ENCODE measurements around the gene DEPDC1B.
"Not testable (repeated sequence)": the region's sequence is repeated elsewhere in the genome, so short reads cannot be mapped to it uniquely, and the experiment has no call there.

DEPDC1B gene

DNA sequence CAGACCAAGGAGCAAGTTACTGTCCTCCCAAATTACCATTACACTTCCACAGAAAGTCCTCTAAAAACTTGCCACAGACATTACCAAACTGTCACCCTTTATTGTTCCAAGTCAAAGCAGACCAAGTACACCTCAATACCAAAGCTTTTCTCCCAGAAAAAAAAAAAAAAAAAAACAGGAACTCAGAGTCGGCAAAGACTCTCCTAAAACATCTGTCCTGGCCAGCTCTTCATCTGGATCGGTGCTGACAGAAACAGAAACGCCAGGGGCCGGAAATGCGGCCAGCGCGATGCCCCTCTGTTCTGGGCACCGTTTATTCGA lies 718 bp downstream of the DEPDC1B start:
- no peak for DNase-seq (ENCODE audit: low spot score)

DNA sequence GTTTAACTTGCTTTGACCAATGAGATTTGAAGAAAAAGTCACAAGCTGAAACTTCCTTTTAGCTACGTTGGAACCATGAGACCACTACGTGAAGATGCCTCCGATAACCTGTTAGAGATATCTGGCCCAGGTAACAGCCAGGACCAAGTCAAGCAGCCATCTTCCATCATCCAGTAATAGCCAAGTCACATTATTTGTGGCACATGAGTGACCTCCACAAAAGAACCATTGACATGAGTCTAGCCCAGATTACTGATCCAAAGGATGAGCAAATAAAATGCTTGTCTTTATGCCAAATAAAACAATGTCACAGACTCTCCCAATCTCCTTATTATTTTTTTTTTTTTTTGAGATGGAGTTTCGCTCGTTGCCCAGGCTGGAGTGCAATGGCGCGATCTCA lies 1.6 kb downstream of the DEPDC1B start:
- no peak for DNase-seq (ENCODE audit: low spot score)

DNA sequence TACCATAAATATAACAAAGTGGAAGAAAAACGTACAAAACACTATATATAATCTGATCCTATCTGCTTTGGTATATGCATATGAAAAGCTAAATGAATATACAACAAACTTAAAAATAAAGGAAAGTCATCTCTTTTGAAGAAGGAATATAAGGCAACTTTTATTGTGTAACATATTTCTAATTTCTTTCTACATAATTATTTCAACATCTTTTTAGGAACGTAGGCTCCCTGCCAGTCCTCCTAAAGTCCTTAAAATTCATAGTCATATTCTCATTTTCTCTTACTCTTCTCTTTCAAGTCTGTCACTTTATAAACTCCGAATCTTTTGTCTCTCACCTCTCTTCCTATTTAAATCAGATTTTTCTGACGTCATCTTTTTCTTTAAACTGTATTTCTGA lies 9.6 kb downstream of the DEPDC1B start:
- DNase-seq (ENCODE audit: low spot score): no peak

DNA sequence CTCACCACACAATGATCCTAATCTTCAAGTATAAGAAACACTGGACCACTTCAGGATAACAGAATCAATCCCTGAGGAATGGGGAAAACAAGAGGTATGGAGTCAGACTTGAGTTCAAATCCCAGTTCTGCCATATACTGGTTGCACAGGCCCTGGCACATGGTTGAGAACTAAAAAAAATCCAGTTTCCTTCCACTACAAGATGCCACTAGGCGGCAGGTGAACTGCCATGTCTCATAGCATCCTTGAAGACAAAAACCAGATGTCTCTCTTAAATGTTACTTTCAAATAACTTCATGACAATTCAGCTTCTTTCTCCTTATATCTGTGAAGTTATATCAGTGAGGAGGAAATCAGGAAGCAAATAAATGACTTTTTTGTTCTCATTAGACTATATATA lies 11.0 kb downstream of the DEPDC1B start:
- no peak for DNase-seq (ENCODE audit: low spot score)

DNA sequence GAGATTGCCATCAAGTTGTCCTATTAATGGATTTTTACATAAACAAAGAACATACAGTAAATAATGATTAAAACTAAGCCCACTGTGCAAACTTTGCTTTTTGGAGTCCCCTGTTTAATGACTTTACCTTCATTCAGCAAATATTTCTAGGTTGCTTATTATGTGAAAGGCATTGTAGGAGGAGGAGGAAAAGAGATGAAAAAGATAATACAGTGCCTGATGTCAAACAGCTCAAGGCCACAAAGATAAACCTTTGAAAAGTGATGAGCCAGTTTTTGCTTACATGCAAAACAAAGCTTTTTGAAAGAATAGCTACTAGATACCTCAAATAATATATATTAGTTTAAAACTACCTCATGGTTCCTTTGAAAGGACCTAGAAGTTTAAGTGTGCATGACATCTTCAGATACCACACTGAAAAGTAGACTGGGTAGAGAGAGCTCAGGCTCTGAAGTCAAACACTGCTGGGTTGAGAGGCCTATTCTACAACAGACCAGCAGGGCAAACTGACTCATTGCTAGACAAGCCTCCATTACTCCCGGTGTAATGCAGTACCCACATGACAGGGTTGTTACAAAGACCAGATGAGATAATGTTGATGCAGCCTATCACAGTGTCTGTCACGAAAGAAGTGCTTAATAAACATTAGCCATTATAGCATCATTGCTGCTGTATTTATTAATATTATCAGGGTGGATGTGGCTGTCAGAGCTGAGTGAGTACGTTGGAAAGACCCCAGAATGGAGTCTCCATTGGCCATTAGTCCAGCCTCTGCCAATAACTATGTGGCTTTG lies 11.8 kb downstream of the DEPDC1B start:
- DNase-seq (ENCODE audit: low spot score): peak; percentile 50

DNA sequence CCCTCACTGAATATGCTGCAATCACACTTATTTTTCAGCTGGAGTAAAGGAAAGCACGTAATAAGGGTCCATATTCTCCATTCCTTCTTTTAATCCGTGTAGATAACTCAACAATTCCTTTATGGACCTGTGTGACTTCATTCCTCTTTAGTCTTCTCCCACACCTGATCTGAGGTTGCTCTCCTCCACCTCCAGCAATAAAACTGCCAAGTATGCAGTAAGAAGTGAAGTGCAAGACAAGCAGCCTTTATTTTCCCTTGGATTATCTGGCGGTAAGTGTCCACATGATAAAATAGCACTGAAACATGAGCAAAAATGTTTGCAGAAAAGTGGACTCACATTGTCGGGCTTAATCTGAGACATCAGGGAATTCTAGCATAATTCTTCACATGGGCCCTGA lies 13.8 kb downstream of the DEPDC1B start:
- DNase-seq (ENCODE audit: low spot score): no peak

DNA sequence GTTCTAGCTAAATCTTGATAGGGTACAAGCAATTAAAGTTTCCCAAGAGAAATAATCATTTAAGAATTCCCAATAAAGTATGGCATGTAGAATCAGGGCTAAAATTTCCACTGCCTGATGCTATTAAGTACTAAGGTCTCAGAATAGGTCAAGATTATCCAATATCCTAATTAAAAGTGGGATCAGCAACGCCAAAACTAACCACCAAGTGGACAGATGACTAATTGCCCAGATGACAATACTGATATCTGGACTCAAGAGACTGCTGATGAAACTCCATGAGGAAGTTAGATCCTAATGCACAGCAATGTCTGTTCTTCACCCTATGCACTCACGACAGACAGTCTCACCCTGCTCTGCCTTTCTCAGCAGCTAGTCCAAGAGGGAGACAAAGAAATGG lies 14.3 kb downstream of the DEPDC1B start:
- DNase-seq (ENCODE audit: low spot score): no peak

DNA sequence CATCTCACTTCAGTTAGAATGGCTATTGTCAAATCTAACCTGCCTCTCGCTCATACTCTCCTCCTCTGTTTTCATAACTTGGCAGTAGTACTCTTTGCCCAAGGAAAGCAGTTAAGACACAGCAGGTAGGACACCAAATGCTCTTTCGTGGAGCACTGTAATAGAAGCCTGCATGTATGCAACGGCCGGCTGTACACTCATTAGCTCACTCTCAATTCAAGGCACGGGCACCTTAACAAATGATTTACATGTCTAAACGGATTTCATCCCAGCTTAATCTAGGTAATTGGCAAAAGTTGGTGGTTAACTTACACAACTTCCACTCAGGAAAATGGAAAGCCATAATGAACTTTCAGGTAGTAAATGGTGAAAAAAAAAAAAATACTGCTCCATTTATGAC lies 14.9 kb downstream of the DEPDC1B start:
- no peak for DNase-seq (ENCODE audit: low spot score)

DNA sequence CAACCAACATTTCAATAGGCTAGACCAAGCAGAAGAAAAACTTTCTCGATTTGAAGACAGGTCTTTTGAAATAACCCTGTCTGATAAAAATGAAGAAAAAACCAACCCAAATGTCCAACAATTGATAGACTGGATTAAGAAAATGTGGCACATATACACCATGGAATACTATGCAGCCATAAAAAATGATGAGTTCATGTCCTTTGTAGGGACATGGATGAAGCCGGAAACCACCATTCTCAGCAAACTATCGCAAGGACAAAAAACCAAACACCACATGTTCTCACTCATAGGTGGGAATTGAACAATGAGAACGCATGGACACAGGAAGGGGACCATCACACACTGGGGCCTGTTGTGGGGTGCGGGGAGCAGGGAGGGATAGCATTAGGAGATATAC lies 18.0 kb downstream of the DEPDC1B start:
- not testable (repeated sequence) for DNase-seq (ENCODE audit: low spot score)

DNA sequence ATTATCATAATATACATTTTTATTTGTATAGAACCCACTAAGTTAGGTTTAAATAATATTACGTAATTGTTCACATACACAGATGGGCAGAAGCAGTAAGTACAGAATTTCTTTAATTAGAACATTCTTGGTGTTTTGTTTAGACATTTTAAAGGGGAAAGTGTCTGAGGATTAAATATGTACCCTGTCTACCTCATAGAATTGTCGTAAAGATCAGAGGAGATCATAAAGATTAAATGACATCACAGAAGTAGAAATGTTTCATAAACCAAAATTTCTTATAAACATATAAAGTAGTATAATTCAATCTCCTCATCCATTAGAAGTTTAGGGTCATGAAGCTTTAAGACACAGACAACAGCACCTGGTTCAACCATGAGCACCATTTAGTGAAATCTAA lies 20.1 kb downstream of the DEPDC1B start:
- DNase-seq (ENCODE audit: low spot score): no peak

DNA sequence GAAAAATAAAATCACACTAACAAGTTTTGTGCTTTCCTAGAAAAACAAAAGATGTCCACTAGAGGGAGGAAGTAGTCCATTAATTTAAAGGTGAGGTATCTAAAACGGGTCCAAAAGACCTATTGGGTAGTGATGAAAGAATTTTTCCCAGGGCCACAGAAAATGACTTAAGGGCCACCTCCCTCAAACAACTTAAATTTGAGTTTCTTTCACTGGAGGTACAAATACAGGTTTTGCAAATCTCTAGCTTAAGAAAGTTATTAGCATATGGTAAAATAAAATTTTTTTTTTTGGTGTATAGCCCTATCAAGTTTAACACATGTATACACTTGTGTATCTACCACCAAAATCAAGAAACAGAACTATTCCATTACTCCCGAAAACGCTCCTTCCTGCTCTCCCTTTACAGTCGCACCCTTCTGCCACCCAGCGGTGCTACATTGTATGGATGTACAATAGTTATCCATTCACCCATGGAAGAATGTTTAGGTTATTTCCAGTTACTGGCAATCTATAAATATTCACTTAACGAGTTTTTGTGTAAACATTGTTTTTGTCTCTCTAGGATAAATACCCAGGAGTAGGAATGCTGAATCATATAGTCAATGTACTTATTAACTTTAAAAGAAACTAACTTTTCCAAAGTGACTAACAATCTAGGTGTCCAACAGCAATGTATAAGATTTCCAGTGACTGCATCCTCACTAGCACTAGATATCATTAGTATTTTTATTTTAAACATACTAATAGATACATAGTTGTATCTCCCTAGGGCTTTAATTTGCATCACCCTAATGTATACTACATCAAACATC lies 21.9 kb downstream of the DEPDC1B start:
- peak; percentile 52 for DNase-seq (ENCODE audit: low spot score)

DNA sequence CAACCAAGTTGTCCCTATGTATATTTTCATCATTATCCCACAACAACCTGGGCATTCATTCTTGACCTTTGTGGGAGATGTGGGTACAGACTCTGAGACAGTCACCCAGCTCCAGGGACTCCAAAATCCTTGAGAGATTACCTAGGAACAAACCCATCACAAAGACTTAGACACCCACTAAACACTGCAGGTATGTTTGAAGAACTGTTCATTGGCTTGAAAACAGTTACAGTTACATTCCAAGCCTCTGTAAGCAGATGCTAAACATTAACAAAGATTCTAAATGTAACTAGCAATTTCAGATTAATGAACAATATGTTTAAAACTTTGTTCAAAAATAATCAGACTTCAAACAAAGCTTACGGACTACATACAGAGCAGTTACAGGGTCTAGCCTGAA lies 24.7 kb downstream of the DEPDC1B start:
- no peak for DNase-seq (ENCODE audit: low spot score)

DNA sequence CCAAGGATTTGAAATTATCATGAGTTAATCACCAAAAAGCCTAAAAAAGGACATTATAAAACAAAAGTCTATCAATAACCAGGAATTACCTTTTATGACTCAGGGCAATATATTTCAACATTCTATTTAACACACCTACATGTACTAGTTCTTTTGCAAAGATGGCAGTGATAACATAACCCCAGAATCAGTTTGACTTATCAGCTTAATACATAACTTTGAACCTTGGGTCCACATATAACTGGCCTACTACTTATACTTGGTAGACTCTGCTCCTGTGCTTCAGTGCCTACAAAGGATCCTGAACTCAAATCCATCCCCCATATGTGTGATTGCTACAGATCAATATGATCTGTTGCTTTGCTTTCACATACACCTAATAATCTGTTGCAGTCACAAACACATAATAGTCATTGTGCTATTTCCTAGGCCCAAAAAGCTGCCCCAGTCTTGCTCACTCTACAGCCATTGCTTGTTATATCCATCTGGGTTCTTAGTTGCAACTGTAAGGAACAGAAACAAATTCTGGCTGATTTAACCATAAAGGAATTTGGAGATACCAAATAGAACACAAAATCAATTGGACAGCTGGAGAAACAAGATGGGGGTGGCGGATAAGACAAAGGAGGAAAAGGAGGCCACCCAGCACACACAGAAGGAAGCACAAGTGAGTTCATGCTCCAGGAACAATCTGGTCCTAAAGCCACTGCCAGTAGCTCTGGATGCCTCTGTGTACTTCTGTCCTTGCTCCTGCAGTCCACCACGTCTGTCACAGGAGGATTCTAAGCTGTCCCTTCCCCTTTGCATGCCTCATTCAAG lies 25.5 kb downstream of the DEPDC1B start:
- DNase-seq (ENCODE audit: low spot score): no peak

DNA sequence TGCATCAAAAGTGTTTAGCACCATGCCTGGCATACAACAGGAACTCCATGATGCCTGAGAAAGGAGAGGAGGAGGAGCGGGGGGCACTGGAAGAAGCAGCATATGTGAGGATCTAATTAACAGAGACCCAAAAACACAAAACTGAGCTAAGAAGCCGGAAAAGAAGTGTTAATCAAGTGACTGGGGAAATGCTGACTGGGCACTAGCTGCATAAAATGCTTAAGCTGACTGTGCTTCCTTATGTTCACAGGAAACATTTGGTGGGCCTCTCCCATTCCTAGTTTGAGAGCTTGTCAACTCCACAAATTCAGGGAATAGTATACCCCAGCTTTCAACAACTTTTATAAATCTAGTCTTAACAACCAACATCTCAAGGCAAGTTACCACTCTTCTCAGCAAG lies 26.6 kb downstream of the DEPDC1B start:
- DNase-seq (ENCODE audit: low spot score): no peak

DNA sequence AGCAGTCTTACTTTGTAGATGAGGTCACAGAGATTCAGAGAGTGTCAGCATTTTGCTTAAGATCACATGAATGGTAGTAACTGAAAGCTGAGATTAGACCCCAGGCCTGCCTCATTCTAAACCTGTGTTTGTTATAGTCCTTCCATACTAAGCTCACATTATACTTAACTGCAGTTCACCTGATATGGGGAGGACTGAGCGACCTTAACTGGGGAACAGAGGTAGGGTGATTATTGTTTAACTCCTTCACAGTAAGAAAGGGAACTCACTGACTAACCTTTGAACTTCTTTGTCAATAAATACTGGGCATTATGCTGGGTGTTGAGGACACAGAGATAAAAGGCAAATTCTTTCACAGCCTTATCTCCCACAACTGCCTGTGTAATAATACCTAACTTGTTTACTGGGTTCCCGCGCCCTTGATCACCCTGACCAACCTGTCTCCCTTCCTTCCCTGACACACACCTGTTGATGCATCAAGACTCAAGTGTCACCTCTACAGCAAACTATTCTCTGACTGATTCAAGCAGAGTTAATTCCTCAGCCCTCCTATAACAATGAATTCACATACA lies 27.2 kb downstream of the DEPDC1B start:
- DNase-seq (ENCODE audit: low spot score): no peak

DNA sequence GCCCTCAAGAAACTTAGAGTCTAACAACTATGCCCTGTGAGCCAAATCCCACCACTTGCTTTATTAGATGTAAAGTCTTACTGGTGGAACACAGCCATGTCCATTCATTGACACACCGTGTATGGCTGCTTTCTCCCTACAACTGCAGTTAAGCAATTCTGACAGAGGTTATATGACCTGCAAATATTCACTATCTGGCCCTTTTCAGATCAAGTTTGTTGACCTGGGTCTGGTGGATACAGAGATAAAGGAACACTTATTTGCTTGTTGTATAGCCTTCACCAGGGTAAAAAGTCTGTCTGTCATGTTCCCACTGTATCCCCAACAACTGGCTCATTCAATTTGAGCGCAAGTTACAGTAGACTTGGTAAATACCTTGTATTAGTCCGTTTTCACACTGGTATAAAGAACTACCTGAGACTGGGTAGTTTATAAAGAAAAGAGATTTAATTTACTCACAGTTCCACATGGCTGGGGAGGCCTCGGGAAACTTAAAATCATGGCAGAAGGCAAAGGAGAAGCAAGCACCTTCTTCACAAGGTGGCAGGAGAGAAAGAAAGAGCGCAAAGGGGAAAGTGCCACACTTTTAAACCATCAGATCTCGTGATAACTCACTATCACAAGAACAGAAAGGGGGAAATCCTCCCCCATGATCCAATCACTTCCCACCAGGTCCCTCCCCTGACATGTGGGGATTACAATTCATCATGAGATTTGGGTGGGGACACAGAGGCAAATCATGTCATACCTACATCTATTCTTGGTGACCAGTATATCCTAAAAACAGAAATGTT lies 27.9 kb downstream of the DEPDC1B start:
- no peak for DNase-seq (ENCODE audit: low spot score)

DNA sequence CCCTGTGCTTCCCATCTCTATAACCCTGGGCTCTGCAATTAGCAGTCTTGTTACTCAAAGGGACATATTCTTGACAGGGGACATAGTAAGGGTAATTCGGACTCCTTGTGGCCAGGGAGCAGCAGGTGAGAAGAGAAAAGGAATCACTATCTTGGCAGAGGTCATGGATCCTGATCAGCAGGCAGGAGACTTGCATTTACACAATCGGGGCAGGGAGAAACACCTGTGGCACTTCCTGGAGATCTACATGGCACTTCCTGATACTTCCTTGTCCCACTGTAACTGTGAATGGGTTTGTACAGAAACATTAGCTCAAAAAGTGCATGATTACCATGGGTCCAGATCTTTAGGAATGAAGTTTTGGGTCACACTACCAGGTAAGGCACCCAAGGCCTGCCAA lies 29.2 kb downstream of the DEPDC1B start:
- no peak for DNase-seq (ENCODE audit: low spot score)

DNA sequence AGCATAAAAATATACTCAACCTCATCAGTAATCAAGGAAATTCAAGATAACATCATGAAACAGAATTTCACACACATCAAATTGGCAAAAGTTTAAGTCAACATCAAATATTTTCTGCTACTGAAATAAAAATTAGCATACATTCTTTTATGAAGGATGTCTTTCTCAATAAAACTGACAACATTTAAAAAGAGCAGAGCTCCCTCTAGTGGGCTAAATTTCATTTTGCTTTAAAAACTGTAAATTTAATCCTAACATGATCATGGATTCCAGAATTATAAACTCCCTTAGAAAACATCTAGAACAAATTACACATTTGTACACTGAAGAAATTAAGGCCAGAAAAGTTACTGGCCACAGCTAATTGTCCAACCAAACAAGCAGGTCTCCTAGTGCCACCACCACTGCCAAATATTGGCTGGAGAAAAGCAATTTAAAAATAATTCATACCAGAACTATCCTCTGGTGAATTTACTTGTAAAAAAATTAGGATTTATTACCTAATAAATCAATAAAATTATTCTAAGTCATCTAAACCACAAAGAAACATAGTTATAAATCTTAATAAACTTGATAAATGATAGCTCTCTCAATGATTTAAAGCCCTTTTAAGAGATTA lies 31.2 kb downstream of the DEPDC1B start:
- peak; percentile 49 for DNase-seq (ENCODE audit: low spot score)

DNA sequence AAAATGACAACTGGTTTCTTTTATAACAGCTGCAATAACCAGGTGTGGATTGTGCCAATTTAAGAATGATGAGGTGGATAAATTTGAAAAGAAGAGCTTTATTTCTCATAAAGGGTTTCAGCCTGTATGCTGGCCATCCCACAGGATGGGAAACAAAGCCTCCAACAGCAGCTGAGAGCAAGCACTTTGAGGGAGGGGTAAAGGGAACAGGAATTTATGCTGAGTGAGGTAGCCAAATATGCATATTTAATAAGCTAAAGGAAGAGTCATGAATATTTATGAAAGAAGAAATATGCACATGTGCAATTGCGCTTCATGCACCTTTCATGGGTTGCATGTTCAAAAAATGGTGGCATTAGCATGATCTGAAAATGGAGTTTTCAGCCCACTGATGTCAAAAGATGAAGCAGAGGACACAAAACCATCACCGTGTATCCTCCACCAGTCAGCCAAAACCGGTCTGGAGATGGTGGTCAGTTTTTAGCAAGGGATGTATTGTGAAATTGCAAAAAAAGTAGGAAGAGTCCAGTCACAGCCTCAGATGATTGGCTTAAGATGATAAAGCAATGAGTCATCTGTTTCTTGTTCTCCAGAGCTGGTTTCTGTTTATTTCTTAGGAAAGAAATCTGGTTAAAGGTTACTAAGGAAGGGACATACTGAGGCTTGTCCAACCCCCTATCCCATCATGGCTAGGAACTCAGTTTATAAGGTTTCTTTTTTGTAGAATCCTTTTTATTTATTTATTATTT lies 47.9 kb downstream of the DEPDC1B start:
- no peak for DNase-seq (ENCODE audit: low spot score)

DNA sequence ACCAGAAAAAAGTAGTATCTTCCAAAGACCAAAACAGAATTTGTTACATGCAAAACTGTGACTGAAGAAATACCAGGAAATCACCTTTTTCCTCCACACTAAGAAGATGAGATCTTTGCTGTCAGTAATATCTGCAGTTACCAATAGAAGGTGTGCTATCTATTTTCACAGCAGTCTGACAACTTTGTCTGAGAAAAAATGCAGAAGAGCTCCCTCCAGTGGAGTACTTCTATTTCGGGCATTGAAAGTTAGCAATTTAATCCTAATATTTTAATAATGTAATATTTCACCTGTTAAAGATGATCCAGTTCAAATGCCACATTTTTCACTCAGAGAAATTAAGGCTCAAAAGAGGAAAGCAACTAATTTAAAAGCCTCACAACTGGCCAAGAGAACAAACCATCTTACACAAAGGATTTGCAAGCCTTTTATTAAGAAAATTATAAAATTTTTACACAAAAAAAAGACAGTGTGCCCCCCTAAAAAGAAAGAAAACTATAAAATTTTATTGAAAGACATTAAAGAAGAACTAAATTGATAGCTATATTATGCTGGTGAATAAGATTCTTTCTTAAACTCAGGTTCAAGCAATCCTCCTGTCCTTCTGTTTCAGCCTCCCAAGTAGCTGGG lies 50.6 kb downstream of the DEPDC1B start:
- DNase-seq (ENCODE audit: low spot score): peak; percentile 39
